Activated naive CD4-positive, alpha-beta T cell treated with anti-CD3 and anti-CD28 coated beads, Interleukin-2, amount 10 ng/mL, durations not matched to agents 7 days and 5 days (primary cell): ENCODE measurements around the gene DDX4.
"Not testable (repeated sequence)": the region's sequence is repeated elsewhere in the genome, so short reads cannot be mapped to it uniquely, and the experiment has no call there.

Experiments used
- CTCF ChIA-PET: fragments of 350-600 bp; sonication (Branson Sonifier 250); formaldehyde crosslinking; loops from one replicate; lab custom pipeline; 2021; ENCODE audit warnings: antibody characterized with exemption; lab: Charles Lee
- DNase-seq: peaks from one replicate; pipeline ENCODE4 v3.0.0-alpha.2; 2020
- H3K27ac Mint-ChIP-seq: one replicate; pipeline ENCODE4 v1.8.0; 2021; ENCODE audit warnings: mild to moderate bottlenecking, moderate library complexity, mixed read lengths
- H3K27me3 Mint-ChIP-seq: one replicate; pipeline ENCODE4 v1.8.0; 2021; ENCODE audit warnings: mild to moderate bottlenecking, mixed read lengths
- H3K36me3 Mint-ChIP-seq: one replicate; pipeline ENCODE4 v1.8.0; 2021; ENCODE audit warnings: mixed read lengths
- H3K4me1 Mint-ChIP-seq: one replicate; pipeline ENCODE4 v1.8.0; 2021; ENCODE audit warnings: mixed read lengths
- H3K4me3 Mint-ChIP-seq: one replicate; pipeline ENCODE4 v1.8.0; 2021; ENCODE audit warnings: mild to moderate bottlenecking, moderate library complexity, mixed read lengths
- H3K9me3 Mint-ChIP-seq: one replicate; pipeline ENCODE4 v1.8.0; 2021; ENCODE audit warnings: mixed read lengths

The DDX4 gene

GRCh38 chr5:55750063-55750462 lies 12.2 kb downstream of the DDX4 start:
- Mint-ChIP-seq H3K9me3 (no peaks in the 10 kb centered on the region), H3K27ac (no peak overlapping the region), H3K4me3 (no peak overlapping the region), H3K4me1 (no peaks in the 10 kb centered on the region), H3K27me3 (peaks cover 8% of the 10 kb centered on the region), H3K36me3 (no peaks in the 10 kb centered on the region)
- CTCF ChIA-PET: no interaction called here
- no peak for DNase-seq

GRCh38 chr5:55750499-55750898 lies 12.6 kb downstream of the DDX4 start:
- H3K36me3 Mint-ChIP-seq: no peaks in the 10 kb centered on the region
- no peak for DNase-seq
- peaks cover 8% of the 10 kb centered on the region for H3K27me3 Mint-ChIP-seq
- CTCF ChIA-PET: no interaction called here
- H3K4me1 Mint-ChIP-seq: no peaks in the 10 kb centered on the region
- no peaks in the 10 kb centered on the region for H3K9me3 Mint-ChIP-seq
- no peak overlapping the region for H3K4me3 Mint-ChIP-seq
- no peak overlapping the region for H3K27ac Mint-ChIP-seq

GRCh38 chr5:55758231-55758630 lies 20.4 kb downstream of the DDX4 start:
- Mint-ChIP-seq H3K27ac (peak overlapping the region; percentile 4), H3K27me3 (peaks cover 13% of the 10 kb centered on the region), H3K4me1 (peaks cover 28% of the 10 kb centered on the region), H3K9me3 (peaks cover 4% of the 10 kb centered on the region), H3K36me3 (peaks cover 4% of the 10 kb centered on the region), H3K4me3 (no peak overlapping the region)
- no peak for DNase-seq
- CTCF ChIA-PET: no interaction called here

DNA sequence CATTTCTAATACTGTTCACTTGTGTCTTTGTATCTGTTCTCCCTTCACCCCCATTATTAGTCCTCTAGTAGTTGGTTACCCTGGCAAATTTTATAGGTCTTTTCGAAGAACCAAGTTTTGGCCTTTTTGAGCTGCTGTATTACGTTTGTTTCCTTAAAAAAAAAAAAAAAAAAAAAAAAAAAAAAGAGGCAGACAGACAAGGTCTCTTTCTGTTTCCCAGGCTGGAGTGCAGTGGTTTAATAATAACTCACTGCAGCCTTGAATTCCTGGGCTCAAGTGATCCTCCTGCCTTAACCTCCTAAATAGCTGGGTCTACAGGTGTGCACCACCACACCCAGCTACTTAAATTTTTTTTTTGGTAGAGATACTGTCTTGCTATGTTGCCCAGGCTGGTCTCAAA lies 20.9 kb downstream of the DDX4 start:
- Mint-ChIP-seq H3K9me3 (peaks cover 4% of the 10 kb centered on the region), H3K36me3 (peaks cover 4% of the 10 kb centered on the region), H3K4me1 (peaks cover 32% of the 10 kb centered on the region), H3K4me3 (no peak overlapping the region), H3K27ac (peak overlapping the region; percentile 4), H3K27me3 (peaks cover 13% of the 10 kb centered on the region)
- no peak for DNase-seq
- CTCF ChIA-PET: no interaction called here

DNA sequence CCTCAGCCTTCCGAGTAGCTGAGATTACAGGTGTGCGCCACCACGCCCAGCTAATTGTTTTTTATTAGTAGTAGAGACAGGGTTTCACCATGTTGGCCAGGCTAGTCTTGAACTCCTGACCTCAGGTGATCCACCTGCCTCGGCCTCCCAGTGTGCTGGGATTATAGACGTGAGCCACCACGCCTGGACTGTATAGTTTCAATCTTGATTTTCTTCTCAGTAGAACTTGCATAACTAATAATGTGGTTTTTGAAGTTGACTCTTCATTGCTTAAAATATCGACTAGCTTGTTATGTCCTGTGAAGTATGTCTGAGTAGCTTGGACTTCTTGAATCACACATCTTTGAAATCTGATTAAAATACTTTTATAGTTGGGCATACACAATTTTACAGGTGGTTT lies 23.9 kb downstream of the DDX4 start:
- H3K4me3 Mint-ChIP-seq, DNase-seq, H3K9me3 Mint-ChIP-seq, H3K27ac Mint-ChIP-seq, CTCF ChIA-PET, H3K36me3 Mint-ChIP-seq: not testable (repeated sequence)
- Mint-ChIP-seq H3K4me1 (peaks cover 49% of the 10 kb centered on the region), H3K27me3 (peaks cover 13% of the 10 kb centered on the region)

- peak overlapping the region; percentile 25 for H3K4me3 Mint-ChIP-seq
- CTCF ChIA-PET: no interaction called here
- H3K27me3 Mint-ChIP-seq: peaks cover 10% of the 10 kb centered on the region
- H3K9me3 Mint-ChIP-seq: peaks cover 4% of the 10 kb centered on the region
- H3K4me1 Mint-ChIP-seq: peaks cover 37% of the 10 kb centered on the region
- peak overlapping the region; percentile 81 for H3K27ac Mint-ChIP-seq
- H3K36me3 Mint-ChIP-seq: peaks cover 7% of the 10 kb centered on the region
- no peak for DNase-seq
Observed at GRCh38 chr5:55763746-55764420, 26.0 kb downstream of the DDX4 start.

- Mint-ChIP-seq H3K4me1 (peaks cover 34% of the 10 kb centered on the region), H3K27me3 (peaks cover 3% of the 10 kb centered on the region), H3K9me3 (no peaks in the 10 kb centered on the region), H3K4me3 (no peak overlapping the region), H3K36me3 (peaks cover 6% of the 10 kb centered on the region), H3K27ac (no peak overlapping the region)
- DNase-seq: no peak
- CTCF ChIA-PET: interaction anchor here (1.4 kb wide), 1 partner anchor 152 kb away, joined by 3 read pairs; no protein-coding TSS in a partner anchor
Observed at GRCh38 chr5:55768279-55768678, 30.4 kb downstream of the DDX4 start.

DNA sequence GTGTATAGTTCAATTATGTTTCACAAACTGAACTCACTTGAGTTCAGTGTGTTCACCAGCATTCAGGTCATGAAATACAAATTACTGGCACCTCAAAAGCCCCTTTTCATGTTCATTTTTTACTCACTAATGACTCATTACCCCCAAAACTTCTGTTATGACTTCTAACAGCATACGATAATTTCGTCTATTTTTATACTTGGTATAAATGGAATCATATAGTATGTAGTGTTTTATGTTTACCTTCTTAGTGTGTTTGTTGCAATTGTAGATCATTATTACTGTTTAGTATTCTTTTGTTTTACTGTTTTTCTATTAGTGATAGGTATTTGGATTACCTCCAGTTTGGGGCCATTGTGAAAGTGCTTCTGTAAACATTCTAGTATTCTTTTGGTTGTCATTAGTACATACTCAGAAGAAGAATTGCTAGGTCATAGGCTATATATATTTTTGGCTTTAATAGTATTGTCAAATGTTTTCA lies 33.4 kb downstream of the DDX4 start:
- Mint-ChIP-seq H3K4me1 (peaks cover 14% of the 10 kb centered on the region), H3K9me3 (no peaks in the 10 kb centered on the region), H3K36me3 (peaks cover 4% of the 10 kb centered on the region), H3K27me3 (peaks cover 8% of the 10 kb centered on the region), H3K4me3 (no peak overlapping the region), H3K27ac (no peak overlapping the region)
- CTCF ChIA-PET: no interaction called here
- no peak for DNase-seq

- no peak for DNase-seq
- Mint-ChIP-seq H3K4me1 (peaks cover 14% of the 10 kb centered on the region), H3K9me3 (no peaks in the 10 kb centered on the region), H3K27me3 (peaks cover 9% of the 10 kb centered on the region), H3K4me3 (no peak overlapping the region), H3K36me3 (peaks cover 4% of the 10 kb centered on the region), H3K27ac (no peak overlapping the region)
- CTCF ChIA-PET: interaction anchor here (1.2 kb wide), 1 partner anchor 43 kb away, joined by 3 read pairs; no protein-coding TSS in a partner anchor
Observed at GRCh38 chr5:55773057-55773456, 35.2 kb downstream of the DDX4 start.

GRCh38 chr5:55777332-55777731 lies 39.5 kb downstream of the DDX4 start:
- no peak overlapping the region for H3K4me3 Mint-ChIP-seq
- no peaks in the 10 kb centered on the region for H3K36me3 Mint-ChIP-seq
- no peaks in the 10 kb centered on the region for H3K9me3 Mint-ChIP-seq
- no peak overlapping the region for H3K27ac Mint-ChIP-seq
- peaks cover 15% of the 10 kb centered on the region for H3K27me3 Mint-ChIP-seq
- DNase-seq: no peak
- peaks cover 12% of the 10 kb centered on the region for H3K4me1 Mint-ChIP-seq
- CTCF ChIA-PET: no interaction called here

- CTCF ChIA-PET: interaction anchor here (0.9 to 1.3 kb wide), 2 partner anchors 17 to 62 kb away, joined by 3 read pairs; no protein-coding TSS in a partner anchor
- H3K4me3 Mint-ChIP-seq: no peak overlapping the region
- H3K27me3 Mint-ChIP-seq: peaks cover 2% of the 10 kb centered on the region
- no peaks in the 10 kb centered on the region for H3K36me3 Mint-ChIP-seq
- H3K9me3 Mint-ChIP-seq: no peaks in the 10 kb centered on the region
- no peak overlapping the region for H3K27ac Mint-ChIP-seq
- H3K4me1 Mint-ChIP-seq: no peaks in the 10 kb centered on the region
- no peak for DNase-seq
Observed at GRCh38 chr5:55800924-55801323, 63.1 kb downstream of the DDX4 start.

- H3K4me1 Mint-ChIP-seq, H3K36me3 Mint-ChIP-seq, H3K9me3 Mint-ChIP-seq, CTCF ChIA-PET, DNase-seq, H3K4me3 Mint-ChIP-seq, H3K27ac Mint-ChIP-seq: not testable (repeated sequence)
- peaks cover 23% of the 10 kb centered on the region for H3K27me3 Mint-ChIP-seq
Observed at GRCh38 chr5:55808814-55809213, 71.0 kb downstream of the DDX4 start.

- CTCF ChIA-PET: interaction anchor here (0.6 to 1.0 kb wide), 2 partner anchors 43 to 332 kb away, joined by 3 read pairs; no protein-coding TSS in a partner anchor
- H3K27me3 Mint-ChIP-seq: peaks cover 24% of the 10 kb centered on the region
- H3K4me1 Mint-ChIP-seq: not testable (repeated sequence)
Observed at GRCh38 chr5:55815939-55816338, 78.1 kb downstream of the DDX4 start.

GRCh38 chr5:55816342-55816741 lies 78.5 kb downstream of the DDX4 start:
- Mint-ChIP-seq H3K27me3 (peaks cover 27% of the 10 kb centered on the region), H3K36me3 (no peaks in the 10 kb centered on the region), H3K4me1 (peaks cover 2% of the 10 kb centered on the region), H3K27ac (no peak overlapping the region), H3K4me3 (no peak overlapping the region), H3K9me3 (no peaks in the 10 kb centered on the region)
- CTCF ChIA-PET: interaction anchor here (1.0 kb wide), 1 partner anchor 43 kb away, joined by 3 read pairs; no protein-coding TSS in a partner anchor
- DNase-seq: no peak

More at GRCh38 chr5:55815939-55816338, 78.1 kb downstream of the DDX4 start:
- H3K27ac Mint-ChIP-seq, H3K9me3 Mint-ChIP-seq, DNase-seq, H3K36me3 Mint-ChIP-seq, H3K4me3 Mint-ChIP-seq: not testable (repeated sequence)

DNA sequence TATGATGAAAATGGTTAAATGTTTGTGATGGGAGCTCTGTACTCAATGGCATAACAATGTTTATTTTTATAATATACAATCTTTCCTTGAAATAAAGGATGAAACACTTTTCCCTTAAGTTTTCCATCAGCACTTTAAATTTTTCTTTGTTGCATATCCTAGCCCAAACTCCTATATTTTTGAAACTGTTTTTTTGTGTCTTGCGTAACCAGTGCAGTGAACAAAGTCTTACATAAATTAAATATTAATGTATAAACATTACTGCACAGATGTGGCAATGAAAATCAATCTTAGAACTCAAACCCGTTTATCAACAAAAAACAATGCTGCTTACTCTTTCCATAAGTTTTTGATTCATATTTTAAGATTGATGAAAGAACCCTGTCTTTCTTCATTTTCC lies 79.2 kb downstream of the DDX4 start:
- Mint-ChIP-seq H3K27ac (no peak overlapping the region), H3K9me3 (no peaks in the 10 kb centered on the region), H3K4me1 (peaks cover 6% of the 10 kb centered on the region), H3K36me3 (no peaks in the 10 kb centered on the region), H3K27me3 (peaks cover 34% of the 10 kb centered on the region), H3K4me3 (no peak overlapping the region)
- CTCF ChIA-PET: no interaction called here
- no peak for DNase-seq
